ENCODE results near the gene GPRIN1. TPM values are rescaled to one million over a fixed set of nuclear protein-coding genes. Genes with fewer than 3 reads are reported as not detected.
A peak's percentile ranks its signal among the peaks of the same experiment; 100 is the strongest.
"Not testable (repeated sequence)": the region's sequence is repeated elsewhere in the genome, so short reads cannot be mapped to it uniquely, and the experiment has no call there.

The GPRIN1 gene
- total RNA-seq, 1 donor from 2014 or later, result 0.56 TPM

DNA sequence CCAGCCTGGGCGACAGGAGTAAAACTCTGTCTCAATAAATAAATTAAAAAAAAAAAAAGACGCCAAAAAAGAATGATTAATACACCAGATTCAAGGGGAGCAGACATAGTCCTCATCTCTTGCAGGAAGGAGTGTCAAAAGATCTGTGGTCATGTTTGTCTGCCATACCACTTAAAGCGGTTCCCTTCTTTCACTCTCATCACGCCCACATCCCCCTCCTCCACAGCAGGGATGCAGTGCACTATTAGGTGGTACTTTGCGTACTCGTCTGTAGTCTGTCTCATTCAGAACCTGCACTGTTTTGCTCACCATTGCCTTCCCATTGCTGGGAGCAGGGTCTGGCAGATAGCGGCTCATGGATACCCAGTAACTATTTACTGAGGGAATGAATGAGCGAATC lies 49.6 kb downstream of the GPRIN1 start:
- intact Hi-C loops (cut with DNase I), result no loop called here
- ATAC-seq (ENCODE audit: poor library complexity) (no peak), DNase-seq (no peak)

DNA sequence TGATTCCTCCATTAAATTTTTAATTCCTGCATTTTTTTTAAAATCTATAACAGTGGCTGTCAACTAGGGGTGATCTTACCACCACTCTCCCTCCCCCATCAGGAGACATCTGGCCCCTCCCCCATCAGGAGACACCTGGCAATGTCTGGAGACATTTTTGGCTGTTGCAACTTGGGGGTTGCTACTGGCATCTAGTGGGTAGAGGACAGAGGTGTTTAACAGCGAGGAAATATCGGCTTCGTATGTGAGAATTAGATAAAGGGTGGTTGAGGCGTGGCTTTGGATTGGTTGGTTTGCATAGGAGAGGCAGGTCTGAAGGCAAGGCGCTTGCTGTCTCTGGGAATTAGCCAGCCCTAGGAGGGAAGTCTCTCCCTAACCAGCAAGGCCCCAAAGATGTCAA lies 50.3 kb downstream of the GPRIN1 start:
- DNase-seq (no peak), ATAC-seq (ENCODE audit: poor library complexity) (no peak)
- intact Hi-C loops (cut with DNase I), result no loop called here

DNA sequence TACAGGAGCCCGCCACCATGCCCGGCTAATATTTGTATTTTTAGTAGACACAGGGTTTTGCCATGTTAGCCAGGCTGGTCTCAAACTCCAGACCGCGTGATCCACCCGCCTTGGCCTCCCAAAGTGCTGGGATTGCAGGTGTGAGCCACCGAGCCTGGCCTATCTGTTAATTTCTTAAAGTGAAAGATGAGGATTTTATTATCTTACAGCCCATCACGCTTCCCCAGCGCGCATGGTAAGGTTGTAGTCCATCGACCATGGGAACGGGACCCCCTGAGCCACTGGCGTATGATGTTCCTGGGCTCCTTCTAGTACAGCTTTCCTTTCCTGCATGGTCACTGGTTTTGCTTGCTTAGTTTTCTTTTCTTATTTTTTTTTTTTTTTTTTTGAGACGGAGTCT lies 52.1 kb downstream of the GPRIN1 start:
- DNase-seq, result no peak
- intact Hi-C loops (cut with DNase I), result no loop called here
- no peak for ATAC-seq (ENCODE audit: poor library complexity)

DNA sequence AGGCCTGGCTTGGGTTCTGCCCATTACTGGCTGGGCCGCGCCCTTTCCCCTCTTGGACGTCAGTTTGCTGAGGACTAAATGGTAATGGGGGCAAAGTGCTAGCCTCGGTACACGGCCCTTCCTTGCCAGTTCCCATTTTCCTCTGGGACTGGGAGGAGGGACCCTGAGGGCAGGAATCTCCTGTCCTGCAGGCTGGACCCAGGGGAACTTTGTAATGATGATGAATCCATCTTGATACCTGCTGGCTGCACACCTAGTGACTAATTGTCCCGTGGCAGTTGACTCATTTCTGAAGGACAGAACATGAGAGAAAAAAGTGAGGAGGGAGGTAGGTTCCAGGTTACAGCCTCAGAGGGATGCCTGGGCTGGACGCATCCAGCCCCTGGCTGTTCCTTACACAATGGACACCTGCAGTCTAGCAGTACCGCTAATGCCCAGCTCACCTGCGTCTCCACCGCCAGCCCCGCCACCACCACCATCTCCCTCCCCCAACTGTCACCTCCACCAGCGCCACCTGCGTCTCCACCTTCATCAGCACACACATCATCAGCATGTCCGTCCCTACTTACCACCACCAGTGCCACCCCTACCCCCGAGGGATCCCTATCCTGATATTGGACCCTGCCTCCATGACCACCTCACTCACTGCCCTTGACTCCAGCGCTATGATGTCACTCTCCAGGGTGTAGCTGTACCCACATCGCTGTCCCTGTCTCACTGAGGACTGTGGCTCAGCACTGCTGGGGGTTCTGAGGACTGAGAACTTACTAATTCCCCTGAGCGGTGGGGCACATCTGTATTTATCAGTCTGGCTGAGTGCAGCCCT lies 56.5 kb downstream of the GPRIN1 start:
- no peak for DNase-seq
- ATAC-seq (ENCODE audit: poor library complexity), result no peak
- intact Hi-C loops (cut with DNase I), result no loop called here

DNA sequence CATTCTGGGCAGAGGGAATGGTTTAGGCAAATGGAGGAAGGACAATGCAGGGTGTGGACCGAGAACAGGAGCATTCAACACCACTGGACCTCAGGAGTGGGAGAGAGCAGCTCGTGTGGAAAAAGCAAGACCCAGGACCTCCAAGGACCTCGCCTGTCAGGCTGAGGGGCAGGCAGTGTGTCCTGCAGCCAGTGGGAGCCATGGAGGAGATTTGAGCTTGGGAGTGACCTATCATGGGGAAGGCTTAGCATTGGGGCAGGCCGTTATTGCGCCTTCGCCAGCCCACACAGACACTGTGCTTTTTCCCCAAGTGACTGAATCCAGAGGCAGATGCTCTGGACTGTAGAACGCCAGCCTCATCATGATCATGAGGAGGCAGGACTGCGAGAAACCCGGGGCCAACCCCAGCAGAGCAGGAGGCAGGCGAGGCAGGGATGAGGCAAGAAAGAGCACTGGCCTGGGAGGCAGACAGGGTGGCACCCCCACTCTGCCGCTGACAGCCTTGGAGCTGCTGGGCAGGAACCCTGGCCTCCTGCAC lies 57.6 kb downstream of the GPRIN1 start:
- ATAC-seq (ENCODE audit: poor library complexity) (no peak), DNase-seq (no peak)
- intact Hi-C loops (cut with DNase I), result no loop called here

DNA sequence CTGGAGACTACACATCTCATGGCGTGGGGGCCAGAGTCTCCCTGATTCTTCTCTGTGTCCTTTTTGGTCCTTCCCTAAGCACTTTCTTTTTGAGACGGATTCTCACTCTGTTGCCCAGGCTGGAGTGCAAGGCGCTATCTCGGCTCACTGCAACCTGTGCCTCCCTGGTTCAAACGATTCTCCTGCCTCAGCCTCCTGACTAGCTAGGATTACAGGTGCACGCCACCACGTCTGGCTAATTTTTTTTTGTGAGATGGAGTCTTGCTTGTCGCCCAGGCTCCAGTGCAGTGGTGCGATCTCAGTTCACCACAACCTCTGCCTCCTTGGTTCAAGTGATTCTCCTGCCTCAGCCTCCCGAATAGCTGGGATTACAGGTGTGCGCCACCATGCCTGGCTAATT lies 59.0 kb downstream of the GPRIN1 start:
- intact Hi-C loops (cut with DNase I); DNase-seq; ATAC-seq (ENCODE audit: poor library complexity): not testable (repeated sequence)

DNA sequence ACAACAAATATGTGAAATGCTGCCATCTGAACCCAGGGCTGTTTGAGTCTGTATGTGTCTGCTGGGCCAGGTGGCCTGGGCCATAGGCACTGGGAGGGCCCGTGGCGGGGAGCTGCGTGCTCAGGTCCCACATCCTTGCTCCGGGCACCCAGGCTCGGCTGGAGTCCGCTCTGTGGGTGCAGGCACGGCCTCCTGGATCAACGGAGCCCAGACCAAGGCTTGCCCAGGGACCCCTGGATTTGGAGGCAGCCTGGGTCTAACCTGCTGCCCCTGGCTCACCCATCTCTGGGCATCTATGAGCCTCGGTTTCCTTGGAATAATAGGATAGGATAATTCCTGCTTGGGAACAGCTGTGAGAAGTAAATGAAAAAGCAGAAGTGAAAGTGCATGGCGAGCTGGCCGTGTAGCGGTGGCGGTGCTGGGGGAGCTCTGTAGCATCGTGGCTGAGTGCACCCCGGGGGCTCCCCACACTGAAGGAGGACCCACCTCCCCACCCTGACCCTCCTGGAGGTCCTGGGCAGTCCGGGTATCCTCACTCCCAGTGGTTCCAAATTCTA lies 59.6 kb downstream of the GPRIN1 start:
- intact Hi-C loops (cut with DNase I), result no loop called here
- ATAC-seq (ENCODE audit: poor library complexity) (no peak), DNase-seq (no peak)

DNA sequence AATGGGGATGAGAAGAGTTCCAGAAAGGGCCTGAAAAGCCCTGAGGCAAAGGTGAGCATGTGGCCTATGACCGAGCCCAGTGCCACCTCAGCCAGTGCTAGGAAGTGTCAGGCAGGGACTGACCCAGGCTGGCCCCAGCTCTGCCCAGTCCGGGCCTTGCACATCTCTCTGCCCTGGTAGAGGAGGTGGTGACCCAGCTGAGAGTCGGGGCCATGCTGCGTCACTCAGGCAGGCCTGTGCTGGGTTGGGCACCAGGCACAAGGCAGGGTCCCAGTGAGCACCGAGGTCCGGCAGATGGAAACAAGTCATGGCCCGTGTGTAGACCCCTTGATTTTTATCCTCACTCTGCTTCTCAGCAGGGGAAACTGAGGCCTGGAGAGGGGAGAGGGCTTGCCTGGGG lies 60.1 kb downstream of the GPRIN1 start:
- ATAC-seq (ENCODE audit: poor library complexity) (no peak), DNase-seq (no peak)
- intact Hi-C loops (cut with DNase I), result no loop called here

DNA sequence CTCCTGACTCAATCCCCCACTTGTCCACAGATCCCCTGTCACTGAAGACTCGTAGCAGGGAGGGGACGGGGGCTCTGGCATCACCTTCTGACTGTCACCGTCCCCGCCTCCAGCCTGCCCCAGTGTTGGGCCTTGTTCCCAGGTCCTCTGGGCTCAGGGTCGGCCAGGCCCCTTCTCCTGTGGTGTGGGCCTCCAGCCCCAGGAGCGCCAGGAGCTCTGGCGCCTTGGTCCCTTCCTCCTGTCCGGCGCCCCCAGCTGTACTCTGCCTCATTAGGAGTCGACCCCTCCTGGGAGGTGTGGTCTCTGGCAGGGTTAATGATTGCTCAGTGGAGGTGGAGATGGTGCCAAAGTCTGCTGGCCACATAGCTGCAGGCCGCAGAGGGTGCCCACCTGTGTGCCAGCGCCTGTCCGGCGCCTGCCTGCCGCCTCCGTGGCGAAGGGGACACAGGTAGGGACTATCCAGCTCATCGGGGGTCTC lies 61.0 kb downstream of the GPRIN1 start, which contains the start of gene CDHR2:
Gene CDHR2 (plus strand): TSS at position 376 of the 478 bp plus-strand sequence. CDS start 16,011 bp downstream, outside the sequence.
- DNase-seq, result no peak
- ATAC-seq (ENCODE audit: poor library complexity), result no peak
- intact Hi-C loops (cut with DNase I), result no loop called here

DNA sequence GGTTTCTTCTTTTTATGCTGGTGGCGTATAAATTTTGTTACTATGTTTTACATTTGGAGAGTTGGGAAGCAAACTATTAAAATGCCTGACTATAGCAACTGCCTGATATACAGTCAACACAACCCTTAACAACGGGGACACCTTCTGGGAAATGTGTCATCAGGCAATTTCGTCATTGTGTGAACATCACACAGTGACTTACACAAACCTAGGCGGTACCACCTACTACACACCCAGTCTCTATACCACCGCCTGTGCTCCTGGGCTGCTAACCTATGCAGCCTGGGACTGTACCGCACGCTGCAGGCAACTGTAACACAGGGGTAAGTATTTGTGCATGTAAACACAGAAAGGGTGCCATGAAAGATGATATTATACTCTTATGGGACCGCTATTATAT lies 62.2 kb downstream of the GPRIN1 start:
- intact Hi-C loops (cut with DNase I), result no loop called here
- DNase-seq (no peak), ATAC-seq (ENCODE audit: poor library complexity) (peak; percentile 16)

Small RNA genes within 50 kb of the gene (microRNA-seq; reads per million reads assigned to microRNA genes)
- gene MIR4281, result not detected

Other genes starting within 250 kb of the GPRIN1 start
- gene KIAA1191, start 248.4 kb downstream of the GPRIN1 start, total RNA-seq, result 70.8 TPM
- 5.5 TPM for gene ARL10, start 244.7 kb downstream of the GPRIN1 start, total RNA-seq
- gene NOP16, start 221.6 kb downstream of the GPRIN1 start, total RNA-seq, result 18.7 TPM
- gene HIGD2A, start 221.4 kb downstream of the GPRIN1 start, total RNA-seq, result 210 TPM
- gene CLTB, start 193.6 kb downstream of the GPRIN1 start, total RNA-seq, result 209 TPM
- 12.3 TPM for gene FAF2, start 161.8 kb downstream of the GPRIN1 start, total RNA-seq
- 27.8 TPM for gene RNF44, start 72.8 kb downstream of the GPRIN1 start, total RNA-seq
- gene CDHR2, start 60.8 kb downstream of the GPRIN1 start, total RNA-seq, result 0.19 TPM
- gene SNCB, start 20.4 kb upstream of the GPRIN1 start, total RNA-seq, result not detected
- gene EIF4E1B, start 20.5 kb upstream of the GPRIN1 start, total RNA-seq, result not detected
- 27.4 TPM for gene TSPAN17, start 37.3 kb upstream of the GPRIN1 start, total RNA-seq
- gene UNC5A, start 200.4 kb upstream of the GPRIN1 start, total RNA-seq, result 0.05 TPM